BJ (cell line): ENCODE measurements around the gene WWOX. TPM values are rescaled to one million over a fixed set of nuclear protein-coding genes. Genes with fewer than 3 reads are reported as not detected.

Experiments
- CTCF ChIA-PET: fragments of 350-600 bp; formaldehyde crosslinking; extraction: SDS; loops from one replicate; lab custom pipeline; 2021; ENCODE audit warnings: antibody characterized with exemption, inconsistent platforms; lab: Yijun Ruan, JAX
- POLR2A ChIA-PET: fragments of 300-600 bp; sonication (Branson Sonifier 250); formaldehyde crosslinking; extraction: SDS; loops from one replicate; lab custom pipeline; 2021; ENCODE audit warnings: antibody characterized with exemption; lab: Charles Lee
- DNase-seq: peaks from one replicate; pipeline ENCODE4 v3.0.0-alpha.2; 2011; ENCODE audit warnings: low read depth
- H3K27me3 ChIP-seq: 2 replicates; pipeline ENCODE4 v1.6.0; 2011; ENCODE audit warnings: low read length; ENCODE audit not compliant: control insufficient read depth, insufficient read depth
- H3K36me3 ChIP-seq: 2 replicates; pipeline ENCODE4 v1.5.1; 2011; ENCODE audit warnings: low read length; ENCODE audit not compliant: control insufficient read depth, insufficient read depth
- H3K4me3 ChIP-seq: 2 replicates; pipeline ENCODE4 v1.5.1; 2011; ENCODE audit warnings: low read depth, mild to moderate bottlenecking, control low read depth, low read length
- CTCF ChIP-seq: IDR thresholded peaks from 2 replicates; pipeline ENCODE4 v1.5.1; 2011; ENCODE audit warnings: low read depth, mild to moderate bottlenecking, control low read depth, inconsistent platforms, low read length, moderate library complexity; ENCODE audit not compliant: insufficient read depth
- polyA plus RNA-seq: library from polyadenylated mRNA; depleted of rRNA; stranded (reverse); fragments of >200 nt; gene quantifications from 2 replicates; pipeline ENCODE4 v1.2.3, GENCODE V29; 2011

Gene WWOX
- polyA plus RNA-seq, 1 experiment, result 3.1 TPM

- no peak overlapping the region for H3K4me3 ChIP-seq
- POLR2A ChIA-PET, result no interaction called here
- H3K36me3 ChIP-seq, result no peaks in the 10 kb centered on the region
- no peak for DNase-seq
- H3K27me3 ChIP-seq, result no peaks in the 10 kb centered on the region
- TF ChIP-seq CTCF, result no peak
- CTCF ChIA-PET, result no interaction called here
These were observed 716.3 kb downstream of the WWOX start for GRCh38 chr16:78815713-78816112.

- no peak for DNase-seq
- no peak for TF ChIP-seq CTCF
- no peaks in the 10 kb centered on the region for H3K27me3 ChIP-seq
- H3K36me3 ChIP-seq, result no peaks in the 10 kb centered on the region
- POLR2A ChIA-PET, result no interaction called here
- no peak overlapping the region for H3K4me3 ChIP-seq
- CTCF ChIA-PET, result no interaction called here
These were observed 717.2 kb downstream of the WWOX start for GRCh38 chr16:78816499-78817195.

- POLR2A ChIA-PET, result no interaction called here
- no peaks in the 10 kb centered on the region for H3K36me3 ChIP-seq
- no peak for DNase-seq
- H3K27me3 ChIP-seq, result no peaks in the 10 kb centered on the region
- no peak overlapping the region for H3K4me3 ChIP-seq
- no peak for TF ChIP-seq CTCF
- CTCF ChIA-PET, result no interaction called here
These were observed 717.8 kb downstream of the WWOX start for GRCh38 chr16:78817200-78817739.

- no peak for TF ChIP-seq CTCF
These were observed 721.9 kb downstream of the WWOX start for GRCh38 chr16:78821335-78821734.

GRCh38 chr16:78822509-78822908 is 723.1 kb downstream of the WWOX start:
- no peak for TF ChIP-seq CTCF
- no peak overlapping the region for H3K4me3 ChIP-seq
- no peaks in the 10 kb centered on the region for H3K36me3 ChIP-seq
- ChIA-PET POLR2A (no interaction called here), CTCF (interaction anchor here (0.6 kb wide), 1 partner anchor 185 kb away, joined by 4 read pairs; no protein-coding TSS in a partner anchor)
- no peak for DNase-seq
- no peaks in the 10 kb centered on the region for H3K27me3 ChIP-seq

More at GRCh38 chr16:78821335-78821734, 721.9 kb downstream of the WWOX start:
- DNase-seq, result no peak
- ChIA-PET CTCF (no interaction called here), POLR2A (no interaction called here)
- H3K36me3 ChIP-seq, result no peaks in the 10 kb centered on the region
- H3K4me3 ChIP-seq, result no peak overlapping the region
- no peaks in the 10 kb centered on the region for H3K27me3 ChIP-seq
